Fibroblast of skin of right quadriceps (primary cell): ENCODE data around the gene WNT3A.

Experiments
- DNase-seq: peaks from one replicate; pipeline ENCODE4 v3.0.0-alpha.2; 2013

Gene WNT3A

GRCh38 chr1:228088586-228089498, 82.0 kb downstream of the WNT3A start:
- DNase-seq: no peak

GRCh38 chr1:228089519-228090380, 83.0 kb downstream of the WNT3A start:
- DNase-seq: no peak

GRCh38 chr1:228090613-228091081, 83.8 kb downstream of the WNT3A start:
- DNase-seq: no peak

GRCh38 chr1:228091084-228091483, 84.3 kb downstream of the WNT3A start:
- no peak for DNase-seq

- DNase-seq: no peak
Observed at GRCh38 chr1:228092342-228093049, 85.7 kb downstream of the WNT3A start.

- DNase-seq: no peak
Observed at GRCh38 chr1:228093050-228093906, 86.5 kb downstream of the WNT3A start.

- no peak for DNase-seq
Observed at GRCh38 chr1:228094432-228095016, 87.7 kb downstream of the WNT3A start.

- DNase-seq: no peak
Observed at GRCh38 chr1:228095161-228095560, 88.4 kb downstream of the WNT3A start.

GRCh38 chr1:228095938-228096337, 89.1 kb downstream of the WNT3A start:
- DNase-seq: no peak

GRCh38 chr1:228096416-228097332, 89.9 kb downstream of the WNT3A start:
- DNase-seq: no peak

GRCh38 chr1:228097333-228098081, 90.7 kb downstream of the WNT3A start:
- no peak for DNase-seq

GRCh38 chr1:228098323-228098931, 91.6 kb downstream of the WNT3A start:
- no peak for DNase-seq

- no peak for DNase-seq
Observed at GRCh38 chr1:228099331-228099732, 92.5 kb downstream of the WNT3A start.

GRCh38 chr1:228100822-228101613, 94.2 kb downstream of the WNT3A start:
- no peak for DNase-seq

- DNase-seq: no peak
Observed at GRCh38 chr1:228101614-228101993, 94.8 kb downstream of the WNT3A start.

- no peak for DNase-seq
Observed at GRCh38 chr1:228101994-228102790, 95.4 kb downstream of the WNT3A start.

GRCh38 chr1:228102791-228103620, 96.2 kb downstream of the WNT3A start, which contains the start of gene C1orf35:
Gene C1orf35, minus strand, starts transcription at chr1:228103325. Its CDS starts 98 bp downstream, at chr1:228103227.
- DNase-seq: peak; percentile 91
